Measurements from ENCODE around the gene KDR. TPM values are rescaled to one million over a fixed set of nuclear protein-coding genes. Genes with fewer than 3 reads are reported as not detected.

The KDR gene
- total and polyA plus RNA-seq, 3 experiments from 2014 or later = not detected

GRCh38 chr4:55030589-55030988 is 94.8 kb downstream of the KDR start:
- no peaks in the 10 kb centered on the region for H3K9me3 ChIP-seq (ENCODE audit: low read length)
- Mint-ChIP-seq H3K27me3 (peaks cover 0 to 9% of the 10 kb centered on the region in 2 donors), H3K36me3 (no peaks in the 10 kb centered on the region), H3K9me3 (peaks cover 0 to 3% (median 0%) of the 10 kb centered on the region in 5 donors), H3K4me1 (no peaks in the 10 kb centered on the region), H3K27ac (no peak overlapping the region), H3K4me3 (no peak overlapping the region)
- H3K36me3 ChIP-seq (ENCODE audit: insufficient read depth, low read length) = no peaks in the 10 kb centered on the region
- H3K4me3 ChIP-seq (ENCODE audit: low read length) = no peak overlapping the region
- DNase-seq = no peak
- CTCF ChIA-PET = no interaction called here
- no peaks in the 10 kb centered on the region for H3K4me1 ChIP-seq (ENCODE audit: insufficient read depth, low read length)
- H3K27ac ChIP-seq (ENCODE audit: low read depth, low read length) = no peak overlapping the region
- no peaks in the 10 kb centered on the region for H3K27me3 ChIP-seq (ENCODE audit: insufficient read depth, low read length, poor library complexity, severe bottlenecking)
- POLR2A ChIA-PET = no interaction called here

GRCh38 chr4:55029821-55030503 is 95.4 kb downstream of the KDR start:
- no peaks in the 10 kb centered on the region for H3K27me3 ChIP-seq (ENCODE audit: insufficient read depth, low read length, poor library complexity, severe bottlenecking)
- no peak overlapping the region for H3K27ac ChIP-seq (ENCODE audit: low read depth, low read length)
- peaks cover 0 to 3% (median 0%) of the 10 kb centered on the region in 5 donors for H3K9me3 Mint-ChIP-seq
- DNase-seq = no peak
- POLR2A ChIA-PET = no interaction called here
- no peaks in the 10 kb centered on the region for H3K36me3 ChIP-seq (ENCODE audit: insufficient read depth, low read length)
- H3K27me3 Mint-ChIP-seq = peaks cover 0 to 9% of the 10 kb centered on the region in 2 donors
- no peaks in the 10 kb centered on the region for H3K36me3 Mint-ChIP-seq
- no peak overlapping the region for H3K4me3 Mint-ChIP-seq
- no peaks in the 10 kb centered on the region for H3K4me1 ChIP-seq (ENCODE audit: insufficient read depth, low read length)
- H3K4me1 Mint-ChIP-seq = no peaks in the 10 kb centered on the region
- CTCF ChIA-PET = no interaction called here
- no peak overlapping the region for H3K4me3 ChIP-seq (ENCODE audit: low read length)
- no peak overlapping the region for H3K27ac Mint-ChIP-seq
- no peaks in the 10 kb centered on the region for H3K9me3 ChIP-seq (ENCODE audit: low read length)

- Mint-ChIP-seq H3K27me3 (peaks cover 0 to 9% of the 10 kb centered on the region in 2 donors), H3K36me3 (no peaks in the 10 kb centered on the region), H3K4me1 (no peaks in the 10 kb centered on the region), H3K27ac (no peak overlapping the region), H3K4me3 (no peak overlapping the region), H3K9me3 (peaks cover 0 to 3% (median 0%) of the 10 kb centered on the region in 5 donors)
- Histone ChIP-seq H3K4me1 (ENCODE audit: insufficient read depth, low read length) (no peaks in the 10 kb centered on the region), H3K27ac (ENCODE audit: low read depth, low read length) (no peak overlapping the region), H3K27me3 (ENCODE audit: insufficient read depth, low read length, poor library complexity, severe bottlenecking) (no peaks in the 10 kb centered on the region), H3K9me3 (ENCODE audit: low read length) (no peaks in the 10 kb centered on the region), H3K36me3 (ENCODE audit: insufficient read depth, low read length) (no peaks in the 10 kb centered on the region), H3K4me3 (ENCODE audit: low read length) (no peak overlapping the region)
- CTCF ChIA-PET = no interaction called here
- no peak for DNase-seq
- POLR2A ChIA-PET = no interaction called here
These were observed 96.1 kb downstream of the KDR start for GRCh38 chr4:55029321-55029720.

Other genes starting within 250 kb of the KDR start
- gene SRD5A3, start 220.6 kb upstream of the KDR start, total RNA-seq = 10 to 100 TPM; 20.3 to 23.9 TPM
- gene SRD5A3, start 220.6 kb upstream of the KDR start, polyA plus RNA-seq = 17.4 TPM

All from CD8-positive, alpha-beta memory T cell (primary cell).